Ishikawa (cell line): ENCODE data around the gene NPAS3.

Experiments used
- CEBPB ChIP-seq: IDR thresholded peaks from 2 replicates; pipeline ENCODE4 v1.6.1; 2012
- CREB1 ChIP-seq: IDR thresholded peaks from 2 replicates; pipeline ENCODE4 v1.6.1; 2012; ENCODE audit warnings: low read depth
- EGR1 ChIP-seq: IDR thresholded peaks from 2 replicates; pipeline ENCODE4 v1.6.1; 2012
- EP300 ChIP-seq: IDR thresholded peaks from 2 replicates; pipeline ENCODE4 v1.6.1; 2012; ENCODE audit warnings: borderline replicate concordance
- FOXM1 ChIP-seq: IDR thresholded peaks from 2 replicates; pipeline ENCODE4 v1.6.1; 2012; ENCODE audit warnings: low read depth, borderline replicate concordance
- NFIC ChIP-seq: IDR thresholded peaks from 2 replicates; pipeline ENCODE4 v1.6.1; 2012
- RAD21 ChIP-seq: IDR thresholded peaks from 2 replicates; pipeline ENCODE4 v1.6.1; 2012; ENCODE audit warnings: low read depth
- TAF1 ChIP-seq: IDR thresholded peaks from 2 replicates; pipeline ENCODE4 v1.6.1; 2012; ENCODE audit warnings: low read depth, mild to moderate bottlenecking
- TCF12 ChIP-seq: IDR thresholded peaks from 2 replicates; pipeline ENCODE4 v1.6.1; 2012; ENCODE audit warnings: low read depth
- TEAD4 ChIP-seq: IDR thresholded peaks from 2 replicates; pipeline ENCODE4 v1.6.1; 2012
- YY1 ChIP-seq: IDR thresholded peaks from 2 replicates; pipeline ENCODE4 v1.6.1; 2012; ENCODE audit warnings: low read depth
- ZBTB7A ChIP-seq: IDR thresholded peaks from 2 replicates; pipeline ENCODE4 v1.6.1; 2012; ENCODE audit warnings: low read depth
- TF ChIP-seq, protein P1 (sequence below): IDR thresholded peaks from 2 replicates; pipeline ENCODE4 v1.6.1; 2012
- TF ChIP-seq, protein P2 (sequence below): IDR thresholded peaks from 2 replicates; pipeline ENCODE4 v1.6.1; 2012
- TF ChIP-seq, protein P3 (sequence below): IDR thresholded peaks from 2 replicates; pipeline ENCODE4 v1.6.1; 2012; ENCODE audit warnings: low read depth, mild to moderate bottlenecking

The NPAS3 gene

DNA sequence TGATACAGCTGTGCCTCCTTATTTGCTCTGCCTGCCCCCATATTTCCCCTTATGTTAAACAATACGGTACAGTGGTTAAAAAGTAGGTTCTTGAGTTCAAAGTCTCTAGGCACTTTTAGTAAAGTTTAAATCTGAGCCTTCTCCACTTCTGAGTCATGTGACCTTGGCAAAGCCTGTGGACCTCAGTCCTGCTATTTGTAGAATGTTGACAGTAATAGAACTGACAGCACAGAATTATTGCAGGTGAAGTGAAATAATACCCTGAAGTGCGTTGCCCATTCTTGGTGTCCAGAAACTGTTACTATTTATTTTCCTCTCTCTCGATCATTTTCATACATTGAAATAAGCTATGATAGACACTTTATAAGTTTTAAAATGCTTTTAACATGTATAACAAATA lies 512.5 kb downstream of the NPAS3 start:
- TF ChIP-seq, protein P1, sequence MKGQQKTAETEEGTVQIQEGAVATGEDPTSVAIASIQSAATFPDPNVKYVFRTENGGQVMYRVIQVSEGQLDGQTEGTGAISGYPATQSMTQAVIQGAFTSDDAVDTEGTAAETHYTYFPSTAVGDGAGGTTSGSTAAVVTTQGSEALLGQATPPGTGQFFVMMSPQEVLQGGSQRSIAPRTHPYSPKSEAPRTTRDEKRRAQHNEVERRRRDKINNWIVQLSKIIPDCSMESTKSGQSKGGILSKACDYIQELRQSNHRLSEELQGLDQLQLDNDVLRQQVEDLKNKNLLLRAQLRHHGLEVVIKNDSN = peak; percentile 31; the same call in 1 of the 2 replicates
- TF ChIP-seq ZBTB7A = no peak

DNA sequence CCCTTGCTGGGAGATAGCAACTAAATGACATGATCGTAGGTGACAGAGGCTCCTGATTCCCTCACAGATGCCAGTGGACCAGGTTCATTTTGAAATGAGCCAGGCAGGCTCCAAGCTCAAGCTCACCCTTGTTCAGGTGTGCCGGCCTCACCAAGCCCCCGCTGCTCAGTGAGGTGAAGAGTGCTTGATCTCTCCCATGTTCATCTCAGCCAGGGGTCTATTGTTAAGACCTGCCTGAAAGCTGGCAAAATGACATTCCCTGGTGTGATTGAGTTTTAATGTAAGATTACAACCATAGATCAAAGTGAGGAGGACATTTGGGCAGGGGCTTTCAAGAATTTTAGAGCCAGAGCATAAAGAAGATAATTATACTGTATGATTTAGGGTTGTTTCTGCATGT lies 514.3 kb downstream of the NPAS3 start:
- no peak for TF ChIP-seq CEBPB
- no peak for TF ChIP-seq EGR1
- no peak for TF ChIP-seq TAF1
- TF ChIP-seq ZBTB7A = no peak
- no peak for TF ChIP-seq YY1
- peak; percentile 61 for TF ChIP-seq TEAD4
- TF ChIP-seq, protein P2, sequence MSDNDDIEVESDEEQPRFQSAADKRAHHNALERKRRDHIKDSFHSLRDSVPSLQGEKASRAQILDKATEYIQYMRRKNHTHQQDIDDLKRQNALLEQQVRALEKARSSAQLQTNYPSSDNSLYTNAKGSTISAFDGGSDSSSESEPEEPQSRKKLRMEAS = no peak
- TF ChIP-seq NFIC = peak; percentile 47
- TF ChIP-seq, protein P3, sequence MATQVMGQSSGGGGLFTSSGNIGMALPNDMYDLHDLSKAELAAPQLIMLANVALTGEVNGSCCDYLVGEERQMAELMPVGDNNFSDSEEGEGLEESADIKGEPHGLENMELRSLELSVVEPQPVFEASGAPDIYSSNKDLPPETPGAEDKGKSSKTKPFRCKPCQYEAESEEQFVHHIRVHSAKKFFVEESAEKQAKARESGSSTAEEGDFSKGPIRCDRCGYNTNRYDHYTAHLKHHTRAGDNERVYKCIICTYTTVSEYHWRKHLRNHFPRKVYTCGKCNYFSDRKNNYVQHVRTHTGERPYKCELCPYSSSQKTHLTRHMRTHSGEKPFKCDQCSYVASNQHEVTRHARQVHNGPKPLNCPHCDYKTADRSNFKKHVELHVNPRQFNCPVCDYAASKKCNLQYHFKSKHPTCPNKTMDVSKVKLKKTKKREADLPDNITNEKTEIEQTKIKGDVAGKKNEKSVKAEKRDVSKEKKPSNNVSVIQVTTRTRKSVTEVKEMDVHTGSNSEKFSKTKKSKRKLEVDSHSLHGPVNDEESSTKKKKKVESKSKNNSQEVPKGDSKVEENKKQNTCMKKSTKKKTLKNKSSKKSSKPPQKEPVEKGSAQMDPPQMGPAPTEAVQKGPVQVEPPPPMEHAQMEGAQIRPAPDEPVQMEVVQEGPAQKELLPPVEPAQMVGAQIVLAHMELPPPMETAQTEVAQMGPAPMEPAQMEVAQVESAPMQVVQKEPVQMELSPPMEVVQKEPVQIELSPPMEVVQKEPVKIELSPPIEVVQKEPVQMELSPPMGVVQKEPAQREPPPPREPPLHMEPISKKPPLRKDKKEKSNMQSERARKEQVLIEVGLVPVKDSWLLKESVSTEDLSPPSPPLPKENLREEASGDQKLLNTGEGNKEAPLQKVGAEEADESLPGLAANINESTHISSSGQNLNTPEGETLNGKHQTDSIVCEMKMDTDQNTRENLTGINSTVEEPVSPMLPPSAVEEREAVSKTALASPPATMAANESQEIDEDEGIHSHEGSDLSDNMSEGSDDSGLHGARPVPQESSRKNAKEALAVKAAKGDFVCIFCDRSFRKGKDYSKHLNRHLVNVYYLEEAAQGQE = no peak
- peak; percentile 39; the same call in 1 of the 2 replicates for TF ChIP-seq EP300
- no peak for TF ChIP-seq RAD21
- no peak for TF ChIP-seq FOXM1
- TF ChIP-seq CREB1 = no peak
- TF ChIP-seq, protein P1 = no peak
- TF ChIP-seq TCF12 = peak; percentile 66

DNA sequence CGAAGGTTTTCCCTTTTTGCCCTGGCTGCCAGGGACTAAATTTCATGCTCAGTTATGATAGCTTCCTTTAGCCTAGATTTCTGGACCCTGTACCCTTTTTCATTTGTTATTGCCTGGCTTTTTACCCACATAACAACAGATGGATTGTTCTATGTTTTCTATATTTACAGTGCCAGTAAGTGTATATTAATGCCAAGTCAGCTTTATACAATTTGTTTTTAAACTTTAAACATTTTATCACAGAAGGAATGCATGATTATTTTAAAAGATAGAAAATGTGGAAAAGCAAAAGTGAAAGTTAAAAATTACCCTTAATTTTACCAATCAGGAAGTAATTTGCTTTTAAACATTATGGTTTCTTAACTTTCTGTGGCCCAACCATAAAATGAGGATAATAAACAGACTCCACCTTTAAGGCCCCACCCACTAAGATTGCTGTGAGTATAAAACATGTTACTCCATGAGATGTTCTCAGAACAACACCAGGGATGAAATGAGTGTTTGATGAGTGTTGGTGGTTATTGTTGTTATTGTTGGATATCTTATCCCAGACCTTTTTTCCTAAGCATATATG lies 515.4 kb downstream of the NPAS3 start:
- TF ChIP-seq FOXM1 (no peak), YY1 (no peak), EGR1 (no peak), NFIC (no peak), EP300 (no peak), CEBPB (no peak), TCF12 (no peak), CREB1 (no peak), RAD21 (no peak), TEAD4 (no peak)
- TF ChIP-seq, protein P1 = no peak
- TF ChIP-seq, protein P2 = no peak
- TF ChIP-seq, protein P3 = no peak

DNA sequence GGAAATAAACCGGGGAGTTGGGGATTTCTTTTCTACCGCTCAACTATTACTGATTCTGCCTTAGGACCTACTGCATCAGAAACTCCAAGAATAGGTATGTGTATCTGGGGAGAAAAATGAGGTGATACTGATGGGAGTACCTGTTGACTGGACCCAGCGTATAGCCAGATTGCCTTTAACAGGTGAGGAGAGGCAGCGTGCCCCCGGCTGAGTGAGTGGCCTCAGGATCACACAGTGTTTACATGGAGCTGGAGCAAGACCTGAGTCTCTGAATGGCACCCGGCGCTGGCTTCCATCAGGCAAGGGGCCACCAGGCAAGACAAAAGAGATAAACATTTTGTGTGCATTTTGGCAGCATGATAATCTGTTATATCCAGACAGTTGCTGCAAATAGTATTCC lies 516.0 kb downstream of the NPAS3 start:
- no peak for TF ChIP-seq CEBPB
- TF ChIP-seq, protein P1 = no peak
- TF ChIP-seq EGR1 = no peak
- TF ChIP-seq TAF1 = no peak
- no peak for TF ChIP-seq ZBTB7A
- TF ChIP-seq RAD21 = no peak
- TF ChIP-seq NFIC = no peak
- no peak for TF ChIP-seq CREB1
- no peak for TF ChIP-seq YY1
- TF ChIP-seq TCF12 = no peak
- TF ChIP-seq EP300 = no peak
- TF ChIP-seq, protein P2 = no peak
- TF ChIP-seq, protein P3 = no peak
